ENCODE results near the gene FAM219A. TPM values are rescaled to one million over a fixed set of nuclear protein-coding genes. Genes with fewer than 3 reads are reported as not detected.

FAM219A gene
- total RNA-seq, 1 experiment from 2014 or later: 17.1 TPM

DNA sequence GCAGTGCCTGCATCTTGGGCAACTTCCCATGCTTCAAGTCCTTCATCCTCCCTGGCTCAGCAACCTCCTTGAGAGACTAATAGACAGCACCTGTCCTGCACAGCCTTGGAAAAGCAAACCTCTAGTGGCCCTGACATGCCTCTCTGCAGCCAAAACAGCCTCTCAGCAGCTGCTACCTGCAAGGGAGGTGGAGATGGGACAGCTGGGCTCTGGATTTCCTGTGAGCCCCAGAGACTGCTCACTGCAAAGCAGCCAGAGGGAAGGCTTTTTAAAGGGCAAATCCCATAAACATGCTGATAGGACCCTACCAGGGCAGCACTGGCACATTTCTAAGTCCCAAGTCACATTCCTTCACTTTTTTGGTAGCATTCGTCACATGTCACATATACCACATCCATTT is 50.2 kb downstream of the FAM219A start:
- Histone ChIP-seq H3K4me2 (ENCODE audit: low read length) (no peak overlapping the region), H3K9me2 (replicated peaks; ENCODE audit: low read length) (no peaks in the 10 kb centered on the region), H3K27me3 (ENCODE audit: low read length) (no peaks in the 10 kb centered on the region), H3F3A (ENCODE audit: low read length, unreplicated experiment) (no peaks in the 10 kb centered on the region), H3K9me3 (ENCODE audit: low read length) (no peaks in the 10 kb centered on the region), H3K79me2 (ENCODE audit: low read length) (no peaks in the 10 kb centered on the region), H4K20me1 (ENCODE audit: low read length) (no peaks in the 10 kb centered on the region), H3K36me3 (ENCODE audit: low read depth, low read length) (peaks cover 4% of the 10 kb centered on the region; the same call in 1 of the 2 replicates), H3K9ac (ENCODE audit: low read length) (no peak overlapping the region), H3K27ac (ENCODE audit: low read length) (no peak overlapping the region), H2AFZ (ENCODE audit: low read length) (no peak overlapping the region), H3K4me1 (ENCODE audit: insufficient read depth, low read length) (no peaks in the 10 kb centered on the region), H3K4me3 (ENCODE audit: low read length) (no peak overlapping the region)
- intact Hi-C loops (cut with micrococcal nuclease): no loop called here
- no TSS peak for BruUV-seq (replicated peaks)
- DNase-seq (no peak), ATAC-seq (no peak)
- CTCF ChIA-PET: no interaction called here
- POLR2A ChIA-PET (ENCODE audit: unreplicated experiment): no interaction called here
- TF ChIP-seq EZH2 (IDR thresholded peaks at IDR 0.05; ENCODE audit: low read length, unreplicated experiment) (no peak), EZH2phosphoT487 (IDR thresholded peaks at IDR 0.05; ENCODE audit: borderline replicate concordance, low read length) (no peak)
- TF ChIP-seq, protein P1, sequence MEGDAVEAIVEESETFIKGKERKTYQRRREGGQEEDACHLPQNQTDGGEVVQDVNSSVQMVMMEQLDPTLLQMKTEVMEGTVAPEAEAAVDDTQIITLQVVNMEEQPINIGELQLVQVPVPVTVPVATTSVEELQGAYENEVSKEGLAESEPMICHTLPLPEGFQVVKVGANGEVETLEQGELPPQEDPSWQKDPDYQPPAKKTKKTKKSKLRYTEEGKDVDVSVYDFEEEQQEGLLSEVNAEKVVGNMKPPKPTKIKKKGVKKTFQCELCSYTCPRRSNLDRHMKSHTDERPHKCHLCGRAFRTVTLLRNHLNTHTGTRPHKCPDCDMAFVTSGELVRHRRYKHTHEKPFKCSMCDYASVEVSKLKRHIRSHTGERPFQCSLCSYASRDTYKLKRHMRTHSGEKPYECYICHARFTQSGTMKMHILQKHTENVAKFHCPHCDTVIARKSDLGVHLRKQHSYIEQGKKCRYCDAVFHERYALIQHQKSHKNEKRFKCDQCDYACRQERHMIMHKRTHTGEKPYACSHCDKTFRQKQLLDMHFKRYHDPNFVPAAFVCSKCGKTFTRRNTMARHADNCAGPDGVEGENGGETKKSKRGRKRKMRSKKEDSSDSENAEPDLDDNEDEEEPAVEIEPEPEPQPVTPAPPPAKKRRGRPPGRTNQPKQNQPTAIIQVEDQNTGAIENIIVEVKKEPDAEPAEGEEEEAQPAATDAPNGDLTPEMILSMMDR (conservative IDR thresholded peaks at IDR 0.05; ENCODE audit: low read depth, low read length): no peak

DNA sequence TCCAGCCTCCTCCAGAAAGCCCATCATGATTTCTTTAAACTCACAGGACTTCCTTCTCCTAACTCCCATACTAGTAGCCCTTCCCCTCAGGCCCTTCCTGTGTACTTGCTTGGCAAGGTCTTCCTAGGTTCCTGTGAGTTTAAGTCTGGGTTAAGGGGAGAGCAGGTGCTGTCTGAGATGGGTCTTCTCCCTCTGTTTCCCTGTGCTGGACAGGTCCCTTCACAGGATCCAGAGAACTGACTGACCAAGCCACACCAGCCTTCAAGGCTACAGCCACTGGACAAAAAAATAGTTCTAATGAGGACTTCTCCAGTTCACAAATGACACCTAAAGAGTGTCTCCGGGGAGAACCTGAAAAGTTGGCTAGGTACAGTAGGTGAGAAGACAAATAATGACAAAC is 52.2 kb downstream of the FAM219A start:
- Histone ChIP-seq H3K4me3 (ENCODE audit: low read length) (no peak overlapping the region), H4K20me1 (ENCODE audit: low read length) (no peaks in the 10 kb centered on the region), H3K9me2 (replicated peaks; ENCODE audit: low read length) (no peaks in the 10 kb centered on the region), H2AFZ (ENCODE audit: low read length) (no peak overlapping the region), H3K27me3 (ENCODE audit: low read length) (no peaks in the 10 kb centered on the region), H3K36me3 (ENCODE audit: low read depth, low read length) (peaks cover 4% of the 10 kb centered on the region; the same call in 1 of the 2 replicates), H3K27ac (ENCODE audit: low read length) (no peak overlapping the region), H3F3A (ENCODE audit: low read length, unreplicated experiment) (no peaks in the 10 kb centered on the region), H3K9me3 (ENCODE audit: low read length) (no peaks in the 10 kb centered on the region), H3K79me2 (ENCODE audit: low read length) (no peaks in the 10 kb centered on the region), H3K4me2 (ENCODE audit: low read length) (no peak overlapping the region), H3K4me1 (ENCODE audit: insufficient read depth, low read length) (no peaks in the 10 kb centered on the region), H3K9ac (ENCODE audit: low read length) (no peak overlapping the region)
- DNase-seq (no peak), ATAC-seq (no peak)
- TF ChIP-seq, protein P1 (conservative IDR thresholded peaks at IDR 0.05; ENCODE audit: low read depth, low read length): no peak
- no peak for TF ChIP-seq EZH2phosphoT487 (IDR thresholded peaks at IDR 0.05; ENCODE audit: borderline replicate concordance, low read length)
- TF ChIP-seq EZH2 (IDR thresholded peaks at IDR 0.05; ENCODE audit: low read length, unreplicated experiment): no peak
- ChIA-PET POLR2A (ENCODE audit: unreplicated experiment) (no interaction called here), CTCF (no interaction called here)
- BruUV-seq (replicated peaks): no TSS peak
- intact Hi-C loops (cut with micrococcal nuclease): no loop called here

DNA sequence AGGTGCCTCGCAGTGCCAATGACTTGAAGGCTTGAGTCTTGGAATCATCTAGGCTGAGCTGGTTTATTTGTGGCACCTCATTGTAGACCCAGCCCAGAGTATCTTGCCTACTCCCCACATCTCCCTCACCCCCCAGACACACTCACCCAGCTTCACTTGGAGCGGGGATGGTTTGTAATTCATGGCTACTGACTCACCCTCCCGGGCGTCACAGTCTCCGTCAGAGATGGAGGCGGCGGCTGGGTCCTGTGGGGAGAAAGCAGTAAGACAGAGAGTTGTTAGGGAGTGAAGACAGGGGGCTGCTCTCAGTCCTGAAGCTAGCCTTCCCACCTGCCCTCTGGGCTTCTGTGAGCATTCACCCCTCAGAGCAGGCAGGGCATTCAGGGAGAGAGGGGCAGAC is 52.7 kb downstream of the FAM219A start:
- no peaks in the 10 kb centered on the region for H4K20me1 ChIP-seq (ENCODE audit: low read length)
- intact Hi-C loops (cut with micrococcal nuclease): loop anchor here (2.0 kb wide), 1 partner anchor 185 kb away; no protein-coding TSS in a partner anchor

More for the DNA sequence above, 52.7 kb downstream of the FAM219A start:
- TF ChIP-seq EZH2 (IDR thresholded peaks at IDR 0.05; ENCODE audit: low read length, unreplicated experiment) (no peak), EZH2phosphoT487 (IDR thresholded peaks at IDR 0.05; ENCODE audit: borderline replicate concordance, low read length) (no peak)
- TF ChIP-seq, protein P1 (conservative IDR thresholded peaks at IDR 0.05; ENCODE audit: low read depth, low read length): no peak
- no TSS peak for BruUV-seq (replicated peaks)
- H3F3A ChIP-seq (ENCODE audit: low read length, unreplicated experiment): no peaks in the 10 kb centered on the region
- ATAC-seq (no peak), DNase-seq (no peak)
- H3K9ac ChIP-seq (ENCODE audit: low read length): no peak overlapping the region
- no peak overlapping the region for H3K4me3 ChIP-seq (ENCODE audit: low read length)
- H3K9me3 ChIP-seq (ENCODE audit: low read length): no peaks in the 10 kb centered on the region
- H3K27ac ChIP-seq (ENCODE audit: low read length): no peak overlapping the region
- no peaks in the 10 kb centered on the region for H3K4me1 ChIP-seq (ENCODE audit: insufficient read depth, low read length)
- H3K27me3 ChIP-seq (ENCODE audit: low read length): no peaks in the 10 kb centered on the region
- H3K79me2 ChIP-seq (ENCODE audit: low read length): no peaks in the 10 kb centered on the region
- peaks cover 4% of the 10 kb centered on the region; the same call in 1 of the 2 replicates for H3K36me3 ChIP-seq (ENCODE audit: low read depth, low read length)
- no peak overlapping the region for H3K4me2 ChIP-seq (ENCODE audit: low read length)
- H2AFZ ChIP-seq (ENCODE audit: low read length): no peak overlapping the region
- CTCF ChIA-PET: no interaction called here
- H3K9me2 ChIP-seq (replicated peaks; ENCODE audit: low read length): no peaks in the 10 kb centered on the region
- POLR2A ChIA-PET (ENCODE audit: unreplicated experiment): no interaction called here
